NCI-H748 (cell line): ENCODE results near the gene CD3E.
"Not testable (repeated sequence)": the region's sequence is repeated elsewhere in the genome, so short reads cannot be mapped to it uniquely, and the experiment has no call there.

Source experiments
- DNase-seq: peaks from one replicate; lab custom pipeline; 2025; ENCODE audit not compliant: unreplicated experiment; lab: John Stamatoyannopoulos, UW

The CD3E gene

GRCh38 chr11:118290923-118291322 is 13.6 kb upstream of the CD3E start:
- no peak for DNase-seq

DNA sequence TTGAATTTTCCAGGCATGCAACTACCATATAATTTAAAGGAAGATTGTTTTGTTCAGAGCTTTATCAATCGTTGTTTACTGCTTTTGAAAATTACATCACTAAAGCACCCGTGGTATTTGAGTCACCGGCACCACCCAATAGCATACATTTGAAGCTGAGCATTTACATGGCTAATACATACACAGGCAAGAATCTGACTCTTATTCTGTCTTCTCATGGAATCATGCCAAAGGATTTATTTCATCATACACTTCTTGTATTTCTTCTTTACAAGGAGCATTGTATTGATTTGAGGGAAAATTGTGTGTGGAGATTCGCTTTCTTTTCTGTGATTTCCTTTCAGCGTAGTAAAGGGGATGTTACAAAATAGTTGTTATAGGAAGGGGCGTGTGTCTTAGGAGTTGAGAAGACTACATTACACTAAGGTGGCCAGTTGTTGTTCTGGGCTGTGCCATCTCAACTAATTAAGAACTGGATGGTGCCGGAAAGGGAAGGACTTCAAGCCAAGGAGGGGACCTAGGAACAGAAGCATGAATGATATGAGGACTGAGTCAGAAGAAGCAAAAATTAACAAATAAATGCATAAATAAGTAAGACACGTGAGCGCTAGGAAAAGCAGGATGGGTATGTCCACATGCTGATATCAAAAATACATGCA is 12.9 kb upstream of the CD3E start:
- no peak for DNase-seq

GRCh38 chr11:118294053-118294452 is 10.5 kb upstream of the CD3E start:
- no peak for DNase-seq

DNA sequence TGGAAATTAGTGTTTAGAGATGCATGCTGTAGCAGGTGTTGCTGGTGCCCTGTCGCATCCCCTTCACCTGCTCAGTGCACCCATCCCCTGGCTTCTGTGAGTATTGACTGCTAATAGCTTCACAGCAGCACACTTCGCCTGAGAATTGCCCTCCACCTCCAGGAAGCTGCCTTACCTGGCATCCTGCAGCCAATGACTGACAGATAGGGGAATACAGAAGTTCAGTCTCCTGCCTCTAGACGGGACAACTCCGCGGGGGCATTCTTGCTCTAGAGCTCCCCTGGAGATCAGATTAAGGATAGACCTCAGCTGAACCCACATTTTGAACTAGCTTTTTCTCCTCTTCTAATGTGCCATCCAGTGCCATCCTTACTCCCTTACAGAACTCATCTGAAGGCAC is 9.3 kb upstream of the CD3E start:
- DNase-seq = no peak

DNA sequence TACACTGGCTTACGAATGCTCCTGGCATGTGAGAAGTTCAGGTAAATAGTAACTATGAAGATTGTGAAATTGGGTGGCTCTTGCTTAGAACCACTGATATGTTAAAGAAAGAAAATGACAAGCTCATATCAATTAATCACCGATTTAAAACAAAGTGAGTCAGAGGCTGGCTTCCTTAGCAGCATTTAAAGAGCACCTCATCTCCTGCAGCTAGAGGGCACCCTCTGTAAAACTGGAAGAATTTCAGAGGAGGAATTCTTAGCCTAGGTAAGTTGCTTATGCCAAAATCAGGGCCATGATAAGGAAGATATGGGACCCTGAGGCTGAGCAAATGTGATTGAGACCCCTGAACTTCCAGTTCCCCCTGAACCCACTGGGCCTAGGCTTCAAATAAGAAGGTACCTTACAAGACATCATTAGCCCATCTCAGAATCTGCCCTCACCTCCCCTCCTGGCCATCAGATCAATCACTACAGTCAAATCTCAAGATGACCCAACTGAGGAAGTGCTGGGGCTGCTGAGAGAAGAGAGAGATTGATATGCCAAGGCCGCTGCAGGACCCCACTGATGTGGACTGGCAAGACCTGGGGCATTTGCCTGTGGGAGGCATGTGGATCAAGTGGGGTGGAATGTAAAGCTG is 8.6 kb upstream of the CD3E start:
- DNase-seq = peak; percentile 4

DNA sequence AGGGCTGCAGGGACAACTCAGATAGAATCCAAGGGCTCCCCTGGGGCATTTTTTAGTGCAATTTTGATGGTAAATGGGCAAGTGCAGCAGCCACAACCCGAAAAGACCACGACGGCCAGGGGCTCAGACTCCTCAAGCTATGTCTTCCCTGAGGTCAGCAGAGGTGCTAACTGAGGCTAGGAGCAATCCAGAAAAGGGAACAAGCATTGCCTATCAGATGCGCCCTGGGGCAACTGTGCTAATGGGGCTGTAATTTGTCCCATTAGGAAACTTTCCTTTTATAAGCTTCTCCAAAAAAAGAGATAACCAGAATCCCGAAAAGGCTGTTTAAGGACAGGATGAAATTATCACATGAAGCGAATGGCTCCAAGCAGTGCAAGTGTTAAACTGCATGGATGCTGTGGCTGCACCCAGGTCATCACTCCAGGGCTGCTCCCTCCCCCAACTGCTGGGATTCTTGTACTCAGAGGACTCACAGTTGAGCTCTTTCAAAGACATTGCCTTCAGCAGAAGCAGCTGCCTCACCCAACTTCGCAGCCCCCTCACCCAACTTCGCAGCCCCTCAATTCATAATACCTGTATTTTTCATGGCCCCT is 2.8 kb upstream of the CD3E start:
- no peak for DNase-seq

DNA sequence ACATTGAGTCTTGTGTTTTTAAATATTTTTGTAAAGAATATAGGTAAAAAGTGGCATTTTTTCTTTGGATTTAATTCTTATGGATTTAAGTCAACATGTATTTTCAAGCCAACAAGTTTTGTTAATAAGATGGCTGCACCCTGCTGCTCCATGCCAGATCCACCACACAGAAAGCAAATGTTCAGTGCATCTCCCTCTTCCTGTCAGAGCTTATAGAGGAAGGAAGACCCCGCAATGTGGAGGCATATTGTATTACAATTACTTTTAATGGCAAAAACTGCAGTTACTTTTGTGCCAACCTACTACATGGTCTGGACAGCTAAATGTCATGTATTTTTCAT is 333 bp upstream of the CD3E start:
- DNase-seq = no peak

GRCh38 chr11:118305726-118306125 is 1.2 kb downstream of the CD3E start:
- DNase-seq = no peak

DNA sequence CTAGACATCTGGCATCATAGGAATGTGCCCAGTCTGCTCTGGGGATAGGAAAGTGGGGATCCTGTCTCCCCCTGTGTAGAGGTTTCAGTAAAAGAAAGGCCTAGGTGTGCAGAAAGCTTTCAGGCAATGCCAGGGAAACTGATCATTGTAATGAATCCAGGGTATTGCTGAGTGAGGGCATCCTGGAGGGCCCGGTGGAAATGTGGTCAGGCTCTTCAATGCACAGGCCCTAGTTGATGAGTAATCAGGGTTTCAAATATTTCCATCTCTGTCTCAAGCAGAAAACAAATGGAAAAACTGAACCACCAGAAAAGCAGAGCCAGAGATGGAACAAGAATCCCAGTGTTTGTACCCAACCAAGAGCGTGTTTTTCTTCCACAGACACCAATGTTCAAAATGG is 2.0 kb downstream of the CD3E start:
- no peak for DNase-seq

- DNase-seq = not testable (repeated sequence)
Measured at GRCh38 chr11:118308995-118309528, 4.5 kb downstream of the CD3E start.

DNA sequence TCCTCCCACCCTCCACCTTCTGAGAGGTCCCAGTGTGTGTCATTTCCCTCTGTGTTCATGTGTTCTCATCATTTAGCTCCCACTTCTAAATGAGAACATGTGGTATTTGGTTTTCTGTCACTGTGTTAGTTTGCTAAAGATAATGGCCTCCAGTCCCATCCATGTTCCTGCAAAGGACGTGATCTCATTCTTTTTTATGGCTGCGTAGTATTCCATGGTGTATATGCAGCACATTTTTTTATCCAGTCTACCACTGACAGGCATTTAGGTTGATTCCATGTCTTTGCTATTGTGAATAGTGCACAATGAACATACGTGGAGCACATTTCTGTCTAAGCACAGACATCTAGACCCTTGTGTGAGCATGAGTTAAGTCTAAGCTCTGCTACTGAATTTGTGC is 5.7 kb downstream of the CD3E start:
- no peak for DNase-seq

GRCh38 chr11:118310781-118311485 is 6.4 kb downstream of the CD3E start:
- DNase-seq = no peak

- no peak for DNase-seq
Measured at GRCh38 chr11:118311518-118311917, 7.0 kb downstream of the CD3E start.

DNA sequence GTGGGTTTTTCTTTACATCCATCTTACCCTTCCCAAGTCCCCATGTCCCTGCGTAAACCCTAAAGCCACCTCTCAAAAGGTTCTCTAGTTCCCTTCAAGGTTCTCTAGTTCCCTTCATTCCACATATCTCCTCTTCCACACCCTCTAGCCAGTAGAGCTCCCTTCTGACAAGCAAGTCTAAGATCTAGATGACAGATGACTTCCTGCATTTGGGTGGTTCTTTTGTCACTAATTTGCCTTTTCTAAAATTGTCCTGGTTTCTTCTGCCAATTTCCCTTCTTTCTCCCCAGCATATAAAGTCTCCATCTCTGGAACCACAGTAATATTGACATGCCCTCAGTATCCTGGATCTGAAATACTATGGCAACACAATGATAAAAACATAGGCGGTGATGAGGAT is 7.8 kb downstream of the CD3E start:
- no peak for DNase-seq

DNA sequence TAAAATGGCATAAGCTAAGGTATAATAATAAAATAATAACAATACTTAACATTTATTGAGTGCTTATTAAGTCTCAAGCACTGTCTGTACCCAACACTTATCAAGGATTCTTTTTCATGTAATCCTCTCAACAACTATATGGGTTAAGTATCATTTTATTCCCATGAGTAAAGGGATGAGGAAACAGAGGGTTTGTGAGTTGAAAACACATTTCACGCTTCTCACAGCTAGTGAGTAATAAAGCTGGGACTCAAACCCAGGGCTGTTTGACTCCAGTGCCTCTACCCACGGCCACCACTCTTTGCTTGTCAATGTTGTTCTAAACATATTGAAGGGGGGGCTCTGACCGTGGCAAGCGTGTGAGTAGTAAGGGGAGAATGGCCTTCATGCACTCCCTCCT is 8.7 kb downstream of the CD3E start:
- DNase-seq = no peak

DNA sequence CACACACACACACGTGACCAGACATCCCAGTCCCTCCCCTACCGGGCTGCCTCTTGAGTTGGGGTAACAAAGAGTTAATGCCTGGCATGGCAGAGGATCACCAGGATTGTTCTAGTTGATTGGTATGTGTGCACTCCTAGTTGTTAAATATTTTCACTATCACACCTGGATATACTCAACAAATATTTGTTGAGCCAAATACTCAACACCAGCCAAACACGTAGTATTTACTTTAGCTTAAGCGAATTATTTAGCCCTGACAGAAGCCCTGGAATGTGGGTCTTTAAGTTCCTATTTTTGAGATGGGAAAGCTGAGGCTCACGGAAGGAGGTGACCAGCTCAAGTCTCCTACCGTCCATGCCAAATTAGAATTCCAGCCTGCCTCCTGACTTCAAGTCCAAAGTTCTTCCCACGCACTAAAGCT is 10.5 kb downstream of the CD3E start:
- DNase-seq = peak; percentile 36

DNA sequence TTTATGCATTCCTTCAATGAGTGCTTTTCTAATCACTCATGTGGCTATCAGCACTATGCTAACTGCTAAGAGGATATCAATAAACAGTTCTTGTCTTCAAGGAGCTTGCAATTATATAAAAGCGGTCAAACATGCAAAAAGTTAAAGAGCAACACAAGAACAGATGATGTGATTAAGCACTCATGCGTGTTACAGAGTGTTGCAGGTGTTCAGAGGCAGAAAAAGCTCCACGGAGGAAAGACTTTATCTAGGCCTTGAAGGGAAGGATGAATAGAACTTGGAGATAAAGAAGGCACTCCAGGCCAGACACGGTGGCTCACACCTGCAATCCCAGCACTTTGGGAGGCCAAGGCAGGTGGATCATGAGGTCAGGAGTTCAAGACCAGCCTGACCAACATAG is 13.6 kb downstream of the CD3E start:
- no peak for DNase-seq

- no peak for DNase-seq
Measured at GRCh38 chr11:118318581-118319336, 14.2 kb downstream of the CD3E start.

DNA sequence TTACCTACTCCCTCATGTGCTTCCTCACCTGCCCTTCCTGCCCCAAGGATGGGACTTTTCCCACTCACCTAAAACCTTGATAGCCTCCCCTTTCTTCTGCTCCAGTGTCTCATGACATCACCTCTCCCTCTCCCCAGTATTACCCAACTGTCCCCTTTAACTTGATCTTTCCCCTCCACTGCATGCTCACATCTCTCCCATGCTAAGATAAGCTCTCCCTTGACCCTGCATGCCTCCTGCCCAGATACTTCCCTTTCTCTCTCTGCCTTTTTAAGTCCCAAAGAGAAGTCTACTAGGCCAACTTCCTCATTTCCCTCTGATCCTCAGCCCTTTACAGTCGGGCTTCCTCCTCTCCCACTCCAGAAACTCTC is 14.8 kb downstream of the CD3E start:
- no peak for DNase-seq

GRCh38 chr11:118320515-118320914 is 16.0 kb downstream of the CD3E start:
- DNase-seq = no peak

GRCh38 chr11:118321386-118322082 is 17.0 kb downstream of the CD3E start:
- DNase-seq = peak; percentile 22
